ENCODE data around the gene ROBO1. TPM values are rescaled to one million over a fixed set of nuclear protein-coding genes. Genes with fewer than 3 reads are reported as not detected.

ROBO1 gene
- total and polyA plus RNA-seq, 2 donors (not counting 1 experiment from before 2014, with no cell fraction given), result 0.27 to 3.2 TPM

GRCh38 chr3:79074558-79074957 lies 693.2 kb downstream of the ROBO1 start:
- no peaks in the 10 kb centered on the region for H3K79me2 ChIP-seq (ENCODE audit: control insufficient read depth, insufficient read depth, low read length)
- no peak for DNase-seq
- POLR2A ChIA-PET, result no interaction called here
- no peak for ATAC-seq (ENCODE audit: low read depth)
- H3K36me3 ChIP-seq (replicated peaks in 1 of 2; ENCODE audit: control extremely low read depth in 1 of 2, control insufficient read depth in 1 of 2, extremely low read depth in 1 of 2, insufficient read depth in 2 of 2, low read length in 1 of 2), result no peaks in the 10 kb centered on the region
- no peaks in the 10 kb centered on the region for H3K4me1 Mint-ChIP-seq
- intact Hi-C loops (cut with micrococcal nuclease), result no loop called here
- no peaks in the 10 kb centered on the region for H3K27me3 ChIP-seq (replicated peaks in 1 of 4; ENCODE audit: control extremely low read depth in 1 of 4, control insufficient read depth in 3 of 4, insufficient read depth in 4 of 4, low read length in 3 of 4)
- no peaks in the 10 kb centered on the region for H3K4me1 ChIP-seq (ENCODE audit: control insufficient read depth in 2 of 2, insufficient read depth in 2 of 2, low read length in 2 of 2)
- H3K27ac Mint-ChIP-seq, result no peak overlapping the region
- CTCF ChIA-PET, result no interaction called here
- TF ChIP-seq CTCF (IDR thresholded peaks at IDR 0.05) (no peak), EZH2 (IDR thresholded peaks at IDR 0.05; ENCODE audit: borderline replicate concordance, insufficient read depth, low read depth, low read length, poor library complexity, severe bottlenecking) (no peak)
- H3K9me3 Mint-ChIP-seq (ENCODE audit: insufficient read depth), result no peaks in the 10 kb centered on the region
- H2AFZ ChIP-seq (ENCODE audit: insufficient read depth, low read depth, low read length, poor library complexity, severe bottlenecking), result no peak overlapping the region
- no peak overlapping the region for H3K4me3 Mint-ChIP-seq
- no CpG with 5 or more reads among the region's 1 CpG for WGBS (ENCODE audit: insufficient coverage)
- no peaks in the 10 kb centered on the region for H4K20me1 ChIP-seq (ENCODE audit: control insufficient read depth, insufficient read depth, low read length, poor library complexity, severe bottlenecking)
- H3K9ac ChIP-seq (ENCODE audit: low read length), result no peak overlapping the region
- H3K4me3 ChIP-seq (ENCODE audit: control extremely low read depth in 1 of 5, extremely low read depth in 1 of 5, insufficient read depth in 1 of 5, low read depth in 2 of 5, low read length in 4 of 5), result no peak overlapping the region
- no peaks in the 10 kb centered on the region for H3K9me3 ChIP-seq (ENCODE audit: control extremely low read depth in 1 of 3, control insufficient read depth in 2 of 3, insufficient read depth in 1 of 3, low read length in 2 of 3)
- H3K27ac ChIP-seq (ENCODE audit: low read length in 2 of 2), result no peak overlapping the region
- H3K4me2 ChIP-seq (replicated peaks; ENCODE audit: low read depth, low read length, poor library complexity, severe bottlenecking), result no peak overlapping the region
- no peaks in the 10 kb centered on the region for H3K27me3 Mint-ChIP-seq

GRCh38 chr3:79067734-79068133 lies 700.1 kb downstream of the ROBO1 start:
- H3K4me3 ChIP-seq (ENCODE audit: control extremely low read depth in 1 of 5, extremely low read depth in 1 of 5, insufficient read depth in 1 of 5, low read depth in 2 of 5, low read length in 4 of 5), result no peak overlapping the region
- H3K27me3 Mint-ChIP-seq, result no peaks in the 10 kb centered on the region
- H3K27me3 ChIP-seq (replicated peaks in 1 of 4; ENCODE audit: control extremely low read depth in 1 of 4, control insufficient read depth in 3 of 4, insufficient read depth in 4 of 4, low read length in 3 of 4), result no peaks in the 10 kb centered on the region
- H3K9me3 ChIP-seq (ENCODE audit: control extremely low read depth in 1 of 3, control insufficient read depth in 2 of 3, insufficient read depth in 1 of 3, low read length in 2 of 3), result no peaks in the 10 kb centered on the region
- ATAC-seq (ENCODE audit: low read depth), result no peak
- H3K4me1 ChIP-seq (ENCODE audit: control insufficient read depth in 2 of 2, insufficient read depth in 2 of 2, low read length in 2 of 2), result no peaks in the 10 kb centered on the region
- H3K27ac Mint-ChIP-seq, result no peak overlapping the region
- no peak overlapping the region for H3K9ac ChIP-seq (ENCODE audit: low read length)
- no peaks in the 10 kb centered on the region for H4K20me1 ChIP-seq (ENCODE audit: control insufficient read depth, insufficient read depth, low read length, poor library complexity, severe bottlenecking)
- no peak overlapping the region for H3K27ac ChIP-seq (ENCODE audit: low read length in 2 of 2)
- POLR2A ChIA-PET, result no interaction called here
- no peak for TF ChIP-seq CTCF (IDR thresholded peaks at IDR 0.05)
- H3K4me2 ChIP-seq (replicated peaks; ENCODE audit: low read depth, low read length, poor library complexity, severe bottlenecking), result no peak overlapping the region
- peaks cover 2% of the 10 kb centered on the region for H3K9me3 Mint-ChIP-seq (ENCODE audit: insufficient read depth)
- H3K4me1 Mint-ChIP-seq, result no peaks in the 10 kb centered on the region
- H3K79me2 ChIP-seq (ENCODE audit: control insufficient read depth, insufficient read depth, low read length), result no peaks in the 10 kb centered on the region
- intact Hi-C loops (cut with micrococcal nuclease), result no loop called here
- no peak overlapping the region for H3K4me3 Mint-ChIP-seq
- WGBS (ENCODE audit: insufficient coverage), result no CpG with 5 or more reads among the region's 1 CpG
- CTCF ChIA-PET, result no interaction called here
- no peak overlapping the region for H2AFZ ChIP-seq (ENCODE audit: insufficient read depth, low read depth, low read length, poor library complexity, severe bottlenecking)
- DNase-seq, result no peak
- no peaks in the 10 kb centered on the region for H3K36me3 ChIP-seq (replicated peaks in 1 of 2; ENCODE audit: control extremely low read depth in 1 of 2, control insufficient read depth in 1 of 2, extremely low read depth in 1 of 2, insufficient read depth in 2 of 2, low read length in 1 of 2)

All from B cell (primary cell).